ENCODE measurements around the gene CALB2.
"Not testable (repeated sequence)": the region's sequence is repeated elsewhere in the genome, so short reads cannot be mapped to it uniquely, and the experiment has no call there.

CALB2 gene

GRCh38 chr16:71358464-71358998 lies at the start of gene CALB2:
Gene CALB2 (plus strand): TSS chr16:71358723. CDS start chr16:71358793, 70 bp downstream.
- FAIRE-seq (peak; percentile 92), DNase-seq (ENCODE audit: insufficient read length, low spot score) (peak; percentile 84)

GRCh38 chr16:71311553-71312158 lies 46.9 kb upstream of the CALB2 start:
- FAIRE-seq = peak; percentile 85
- DNase-seq (ENCODE audit: insufficient read length, low spot score) = peak; percentile 41

GRCh38 chr16:71313591-71313990 lies 44.9 kb upstream of the CALB2 start:
- not testable (repeated sequence) for DNase-seq (ENCODE audit: insufficient read length, low spot score)
- peak; percentile 58 for FAIRE-seq

GRCh38 chr16:71315269-71315668 lies 43.3 kb upstream of the CALB2 start:
- DNase-seq (ENCODE audit: insufficient read length, low spot score) (no peak), FAIRE-seq (no peak)

- no peak for DNase-seq (ENCODE audit: insufficient read length, low spot score)
- FAIRE-seq = no peak
Observed at GRCh38 chr16:71319999-71320398, 38.5 kb upstream of the CALB2 start.

- FAIRE-seq (no peak), DNase-seq (ENCODE audit: insufficient read length, low spot score) (no peak)
Observed at GRCh38 chr16:71327720-71328119, 30.8 kb upstream of the CALB2 start.

GRCh38 chr16:71328151-71328550 lies 30.4 kb upstream of the CALB2 start:
- no peak for DNase-seq (ENCODE audit: insufficient read length, low spot score)
- FAIRE-seq = peak; percentile 74

- FAIRE-seq (peak; percentile 4), DNase-seq (ENCODE audit: insufficient read length, low spot score) (no peak)
Observed at GRCh38 chr16:71337631-71338030, 20.9 kb upstream of the CALB2 start.

- DNase-seq (ENCODE audit: insufficient read length, low spot score) (no peak), FAIRE-seq (peak; percentile 28)
Observed at GRCh38 chr16:71338193-71338592, 20.3 kb upstream of the CALB2 start.

- FAIRE-seq = peak; percentile 40
- DNase-seq (ENCODE audit: insufficient read length, low spot score) = no peak
Observed at GRCh38 chr16:71338632-71339031, 19.9 kb upstream of the CALB2 start.

- no peak for DNase-seq (ENCODE audit: insufficient read length, low spot score)
- FAIRE-seq = no peak
Observed at GRCh38 chr16:71339236-71340171, 19.0 kb upstream of the CALB2 start.

- no peak for DNase-seq (ENCODE audit: insufficient read length, low spot score)
- peak; percentile 48 for FAIRE-seq
Observed at GRCh38 chr16:71340406-71340805, 18.1 kb upstream of the CALB2 start.

- DNase-seq (ENCODE audit: insufficient read length, low spot score) (no peak), FAIRE-seq (peak; percentile 48)
Observed at GRCh38 chr16:71341881-71342280, 16.6 kb upstream of the CALB2 start.

- no peak for DNase-seq (ENCODE audit: insufficient read length, low spot score)
- no peak for FAIRE-seq
Observed at GRCh38 chr16:71343078-71343477, 15.4 kb upstream of the CALB2 start.

GRCh38 chr16:71344315-71344905 lies 14.1 kb upstream of the CALB2 start:
- FAIRE-seq (no peak), DNase-seq (ENCODE audit: insufficient read length, low spot score) (no peak)

- no peak for DNase-seq (ENCODE audit: insufficient read length, low spot score)
- FAIRE-seq = peak; percentile 26
Observed at GRCh38 chr16:71345031-71345430, 13.5 kb upstream of the CALB2 start.

- no peak for FAIRE-seq
- no peak for DNase-seq (ENCODE audit: insufficient read length, low spot score)
Observed at GRCh38 chr16:71347146-71347545, 11.4 kb upstream of the CALB2 start.

- FAIRE-seq (peak; percentile 49), DNase-seq (ENCODE audit: insufficient read length, low spot score) (no peak)
Observed at GRCh38 chr16:71348262-71349085, 10.0 kb upstream of the CALB2 start.

- DNase-seq (ENCODE audit: insufficient read length, low spot score) = no peak
- no peak for FAIRE-seq
Observed at GRCh38 chr16:71350821-71351557, 7.5 kb upstream of the CALB2 start.

GRCh38 chr16:71351558-71351901 lies 7.0 kb upstream of the CALB2 start:
- FAIRE-seq (no peak), DNase-seq (ENCODE audit: insufficient read length, low spot score) (no peak)
